Stimulated activated CD4-positive, alpha-beta T cell treated with anti-CD3 and anti-CD28 coated beads, Interleukin-15, amount 100 ng/mL, for 1 hour (primary cell): ENCODE results near the gene SMAD9.

Source experiments
- DNase-seq, 2 donors: peaks; one replicate each; pipeline ENCODE4 v3.0.0-alpha.2; 2020; ENCODE audit warnings: low read depth in 1 of 2, low spot score in 1 of 2

Gene SMAD9

DNA sequence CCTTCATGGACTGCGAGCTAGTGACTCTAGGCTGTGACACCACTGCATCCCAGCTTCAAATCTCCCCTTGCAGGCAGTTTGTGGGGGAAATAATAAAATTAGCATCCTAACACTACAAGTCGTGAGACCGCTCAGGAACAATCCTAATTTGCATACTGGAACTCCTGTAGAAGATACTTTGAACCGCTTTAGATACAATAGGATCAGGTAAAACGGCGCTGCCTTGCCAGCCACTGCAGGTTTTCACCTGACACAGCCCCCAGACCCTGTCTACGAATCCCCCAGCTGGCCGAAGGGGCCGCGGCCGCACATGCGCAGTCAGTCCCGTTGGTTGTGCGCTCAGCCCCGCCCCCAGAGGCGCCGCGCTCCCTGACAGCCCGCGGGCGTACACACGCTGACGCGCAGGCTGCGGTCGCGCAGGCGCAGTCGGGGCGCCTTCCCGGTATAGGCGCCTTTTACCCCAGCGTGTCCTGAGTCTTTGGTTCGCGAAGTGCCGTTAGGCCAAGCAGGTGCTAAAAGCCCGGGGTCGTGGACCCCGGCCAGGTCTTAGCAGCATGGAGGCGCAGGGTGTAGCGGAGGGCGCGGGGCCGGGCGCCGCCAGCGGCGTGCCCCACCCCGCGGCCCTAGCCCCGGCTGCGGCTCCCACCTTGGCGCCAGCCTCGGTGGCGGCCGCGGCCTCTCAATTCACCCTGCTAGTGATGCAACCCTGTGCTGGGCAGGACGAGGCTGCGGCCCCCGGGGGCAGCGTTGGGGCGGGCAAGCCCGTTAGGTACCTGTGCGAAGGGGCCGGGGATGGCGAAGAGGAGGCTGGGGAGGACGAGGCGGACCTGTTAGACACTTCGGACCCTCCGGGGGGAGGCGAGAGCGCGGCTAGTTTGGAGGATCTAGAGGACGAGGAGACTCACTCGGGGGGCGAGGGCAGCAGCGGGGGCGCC is 101.0 kb downstream of the SMAD9 start, which contains the start of gene RFXAP:
TSS of gene RFXAP (plus strand) at position 419 of the 935 bp plus-strand sequence. CDS start at position 555, 136 bp downstream.
- DNase-seq: peak; percentile 86 to 87

DNA sequence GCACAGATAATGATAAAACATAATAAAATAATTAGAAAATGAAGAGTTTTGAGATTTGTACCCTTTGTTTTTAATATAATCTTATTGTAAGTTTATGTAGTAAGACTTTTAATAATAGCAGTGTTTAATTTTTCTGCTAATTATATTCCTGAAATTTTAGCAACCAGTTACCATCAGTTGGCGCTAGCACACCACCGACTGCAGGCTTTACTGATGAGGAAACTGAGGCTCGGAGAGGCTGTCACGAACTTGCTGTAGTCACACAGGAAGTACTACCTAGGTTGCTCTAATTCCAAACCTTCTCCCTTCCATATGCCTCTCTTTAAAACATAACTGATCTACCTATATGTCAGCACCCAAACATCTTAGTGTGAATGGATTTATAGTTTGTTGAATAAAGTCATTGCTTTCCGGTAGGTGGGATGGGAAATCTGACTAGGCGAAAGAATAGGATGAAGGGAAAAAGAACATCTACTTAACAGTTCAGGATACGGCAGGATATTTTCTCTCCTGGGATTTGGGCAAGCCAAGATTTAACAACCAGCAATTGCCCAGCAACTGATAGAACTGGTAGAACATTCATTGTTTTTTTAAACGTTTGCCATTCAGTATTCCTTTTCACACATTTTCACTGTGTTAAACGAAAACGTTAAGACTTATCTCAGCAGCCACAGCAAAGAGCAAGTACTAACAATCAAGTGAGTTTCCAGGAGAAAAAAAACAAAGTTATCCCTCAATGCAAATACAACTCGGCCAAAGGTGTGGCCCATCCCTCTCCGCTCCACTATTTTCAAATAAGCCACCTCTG is 101.8 kb downstream of the SMAD9 start:
- DNase-seq: no peak

DNA sequence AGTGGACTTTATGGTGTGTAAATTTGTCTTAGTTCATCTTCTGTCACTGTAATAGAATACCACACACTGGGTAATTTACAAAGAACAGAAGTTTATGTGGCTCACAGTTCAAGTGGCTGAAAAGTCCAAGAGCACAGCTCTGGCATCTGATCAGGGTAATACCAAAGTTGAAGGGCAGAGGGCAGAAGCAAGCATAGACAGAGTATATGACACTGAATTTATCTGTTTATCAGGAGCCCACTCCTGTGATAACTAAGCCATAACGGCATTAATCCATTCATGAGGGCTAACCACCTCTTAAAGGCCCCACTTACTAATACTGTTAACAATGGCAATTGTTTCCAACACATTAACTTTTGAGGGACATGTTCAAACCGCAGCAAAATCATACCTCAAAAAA is 105.0 kb downstream of the SMAD9 start:
- DNase-seq: no peak

DNA sequence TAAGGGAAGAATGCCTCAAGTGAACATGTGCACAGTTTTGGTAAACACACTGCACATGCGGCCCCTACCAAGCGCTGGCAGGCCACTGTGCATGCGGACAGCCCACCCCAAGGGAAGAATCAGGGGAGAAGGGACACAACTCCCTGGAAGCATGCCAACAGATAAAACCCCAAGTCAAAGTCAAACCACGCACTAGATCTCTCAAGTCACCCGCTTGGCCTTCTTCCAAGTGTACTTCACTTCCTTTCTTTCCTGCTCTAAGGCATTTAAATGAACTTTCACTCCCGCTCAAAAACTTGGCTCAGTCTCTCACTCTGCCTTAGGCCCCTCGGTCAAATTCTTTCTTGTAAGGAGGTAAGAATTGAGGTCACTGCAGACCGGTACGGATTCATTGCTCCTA is 105.6 kb downstream of the SMAD9 start:
- no peak for DNase-seq

DNA sequence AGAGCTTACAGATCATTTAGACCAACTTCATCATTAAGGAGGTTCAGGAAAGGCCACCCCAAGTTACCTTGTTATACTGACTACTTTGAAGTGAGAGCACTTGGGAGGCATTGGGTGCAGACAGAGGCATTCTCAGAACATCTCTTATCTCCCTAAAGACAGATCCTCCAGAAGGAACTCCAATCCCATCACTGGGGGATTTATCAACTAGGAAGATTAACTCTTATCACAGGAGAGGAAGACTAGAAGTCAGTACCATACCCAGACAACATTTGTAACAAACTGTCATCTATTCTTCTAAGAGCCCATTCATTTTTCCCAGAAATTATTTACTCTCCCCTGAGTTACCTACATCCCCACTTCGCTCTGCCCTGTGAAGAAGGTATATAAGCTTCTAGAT is 106.8 kb downstream of the SMAD9 start:
- no peak for DNase-seq

DNA sequence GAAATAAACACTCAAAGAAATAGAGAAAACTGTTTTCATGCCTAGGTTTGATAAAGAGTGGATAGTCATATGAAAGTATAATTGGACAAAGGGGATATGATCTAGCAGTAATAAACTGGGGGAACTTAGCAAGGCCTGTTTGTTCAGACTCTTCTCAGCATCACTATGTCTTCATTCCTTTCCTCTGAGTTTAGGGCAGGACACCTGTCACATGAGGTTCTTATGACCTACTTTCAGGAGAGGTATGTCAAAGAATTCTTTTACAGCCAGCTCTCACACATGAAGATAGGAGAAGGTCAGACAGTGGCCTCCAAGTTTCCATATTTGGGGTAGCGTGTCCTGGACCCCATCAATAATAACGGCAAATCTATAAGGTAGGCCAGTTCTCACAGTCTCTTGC is 112.4 kb downstream of the SMAD9 start:
- DNase-seq: no peak

DNA sequence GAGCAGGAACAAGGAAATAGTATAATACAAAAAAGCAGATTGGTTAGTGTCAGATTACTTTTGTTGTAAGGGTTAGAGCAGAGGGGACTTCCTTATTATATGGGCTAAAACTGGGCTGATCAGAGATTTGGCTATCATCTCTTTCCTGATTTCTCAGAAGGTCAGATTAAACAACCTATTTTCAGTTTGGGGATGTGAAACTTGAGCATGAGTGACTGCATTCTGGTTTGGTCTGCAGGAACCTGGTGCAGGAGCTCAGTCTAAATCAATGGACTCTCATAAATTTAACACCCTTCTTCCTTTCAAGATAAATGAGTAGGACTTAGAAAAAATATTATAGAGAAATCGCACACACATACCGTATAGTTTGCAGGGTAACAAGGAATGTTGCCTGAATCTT is 113.9 kb downstream of the SMAD9 start:
- DNase-seq: no peak

DNA sequence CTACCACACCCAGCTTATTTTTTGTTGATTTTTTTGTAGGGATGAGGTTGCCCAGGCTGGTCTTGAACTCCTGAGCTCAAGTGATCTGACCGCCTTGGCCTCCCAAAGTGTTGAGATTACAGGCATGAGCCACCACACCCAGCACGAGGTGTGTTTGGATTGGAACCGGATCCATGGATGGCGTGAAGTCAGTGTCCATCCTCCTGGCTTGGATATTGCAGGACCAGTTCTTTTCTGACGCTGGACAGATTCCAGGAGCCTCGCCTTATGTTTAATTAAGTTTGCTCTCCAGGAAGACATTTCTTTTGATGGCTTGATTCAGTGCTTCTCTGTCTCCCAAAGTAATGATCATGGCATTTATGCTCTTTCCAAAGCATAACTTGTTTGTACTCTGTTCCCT is 115.5 kb downstream of the SMAD9 start:
- no peak for DNase-seq

DNA sequence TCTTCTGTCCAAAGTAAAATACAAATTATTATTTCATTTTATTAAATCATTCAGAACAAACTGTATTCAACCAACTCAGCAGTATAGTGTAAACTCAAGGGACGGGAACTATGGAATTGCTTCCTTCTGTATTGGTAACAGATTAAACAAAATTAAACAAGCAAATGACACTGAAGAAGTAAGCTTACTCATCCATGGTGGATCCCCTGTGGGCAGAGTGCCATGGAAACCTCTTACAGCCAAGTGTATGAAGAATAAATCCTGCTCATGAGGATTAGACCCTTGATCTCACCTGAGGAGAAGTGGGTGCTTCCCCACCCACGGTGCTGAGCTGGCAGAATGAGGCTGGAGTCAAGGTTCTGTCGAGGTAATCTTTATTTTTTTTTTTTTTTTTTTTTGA is 119.0 kb downstream of the SMAD9 start:
- DNase-seq: no peak

DNA sequence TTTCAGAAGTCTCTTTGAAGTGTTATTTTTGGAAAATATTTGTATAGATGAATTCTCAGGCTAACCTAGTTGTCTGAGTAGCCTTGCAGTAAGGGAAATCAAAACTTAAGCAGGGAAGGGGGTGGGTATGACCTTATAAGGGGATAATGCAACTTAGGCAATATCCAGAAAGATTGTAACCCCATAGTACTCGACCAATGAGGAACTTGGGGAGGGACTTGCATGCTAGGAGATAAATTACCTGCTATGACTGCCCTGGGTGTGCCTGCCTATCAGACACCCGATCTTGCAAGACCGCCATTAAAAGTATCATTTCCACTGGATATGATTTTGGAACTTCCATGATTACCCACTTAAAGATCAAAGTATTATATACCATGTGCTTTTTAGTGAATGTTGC is 124.0 kb downstream of the SMAD9 start:
- no peak for DNase-seq

DNA sequence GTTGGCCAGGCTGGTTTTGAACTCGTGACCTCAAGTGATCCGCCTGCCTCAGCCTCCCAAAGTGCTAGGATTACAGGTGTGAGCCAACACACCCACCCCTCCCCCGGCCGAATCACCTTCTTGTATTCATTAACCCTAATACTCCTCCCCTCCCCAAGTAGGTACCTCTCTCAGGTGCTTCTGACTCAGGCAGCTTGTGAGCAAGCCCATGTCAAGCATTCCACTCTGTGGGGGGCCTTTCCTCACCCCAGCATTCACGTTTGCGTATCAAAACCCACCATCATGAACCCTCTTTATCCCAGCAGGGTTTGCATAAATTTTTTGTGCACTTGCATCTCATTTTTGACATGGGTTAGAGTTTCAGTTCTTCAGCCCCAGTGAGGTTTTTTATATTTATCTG is 124.6 kb downstream of the SMAD9 start:
- no peak for DNase-seq
